DND-41 (cell line): ENCODE data around the gene SPNS1.

Source experiments
- ATAC-seq: fragments of 200-7000 bp; cut with Tn5 transposase; 3 replicates; pipeline ENCODE4 v1.9.1; 2021; ENCODE audit warnings: low read depth; ENCODE audit not compliant: insufficient read depth
- DNase-seq: peaks from one replicate; pipeline ENCODE4 v3.0.0-alpha.2; 2020
- H2AFZ ChIP-seq: 2 replicates; pipeline ENCODE4 v1.6.0; 2012; ENCODE audit warnings: low read depth, low read length
- H3K27ac ChIP-seq: 2 replicates; pipeline ENCODE4 v1.5.1; 2012; ENCODE audit warnings: low read length, inconsistent platforms
- H3K27me3 ChIP-seq: fragments of 200-600 bp; sonication (generic); 2 replicates; pipeline ENCODE4 v1.6.0; 2012; ENCODE audit warnings: low read length, mild to moderate bottlenecking, inconsistent platforms; ENCODE audit not compliant: insufficient read depth, poor library complexity
- H3K36me3 ChIP-seq: 2 replicates; pipeline ENCODE4 v1.5.1; 2012; ENCODE audit warnings: low read length, inconsistent platforms; ENCODE audit not compliant: insufficient read depth
- H3K4me1 ChIP-seq: 2 replicates; pipeline ENCODE4 v1.5.1; 2012; ENCODE audit warnings: mild to moderate bottlenecking, low read length; ENCODE audit not compliant: insufficient read depth
- H3K4me2 ChIP-seq: 2 replicates; pipeline ENCODE4 v1.6.0; 2012; ENCODE audit warnings: mild to moderate bottlenecking, moderate library complexity, low read length, inconsistent platforms; ENCODE audit not compliant: insufficient read depth
- H3K4me3 ChIP-seq, 2 experiments: fragments of 200-600 bp in 1 of 2; shearing (Covaris generic) in 1 of 2; 2 replicates each; pipeline ENCODE4 v1.5.1; 2012 to 2016; ENCODE audit warnings: inconsistent platforms in 2 of 2, low read length in 2 of 2, mild to moderate bottlenecking in 2 of 2, low read depth in 1 of 2, moderate library complexity in 1 of 2
- H3K79me2 ChIP-seq: 2 replicates; pipeline ENCODE4 v1.6.0; 2012; ENCODE audit warnings: low read length, inconsistent platforms; ENCODE audit not compliant: insufficient read depth
- H3K9ac ChIP-seq: 2 replicates; pipeline ENCODE4 v1.6.0; 2012; ENCODE audit warnings: low read depth, mild to moderate bottlenecking, inconsistent platforms, low read length, moderate library complexity
- H3K9me3 ChIP-seq: 2 replicates; pipeline ENCODE4 v1.5.1; 2012; ENCODE audit warnings: low read length, moderate library complexity, mild to moderate bottlenecking, inconsistent platforms; ENCODE audit not compliant: insufficient read depth, severe bottlenecking
- H4K20me1 ChIP-seq: 2 replicates; pipeline ENCODE4 v1.6.0; 2012; ENCODE audit warnings: low read length; ENCODE audit not compliant: insufficient read depth
- EZH2 ChIP-seq: IDR thresholded peaks from 3 replicates; pipeline ENCODE4 v1.6.1; 2012; ENCODE audit warnings: borderline replicate concordance, low read depth, mild to moderate bottlenecking, moderate library complexity, low read length, inconsistent platforms; ENCODE audit not compliant: severe bottlenecking
- TF ChIP-seq, protein P1 (sequence below): IDR thresholded peaks from 2 replicates; pipeline ENCODE4 v1.5.1; 2012; ENCODE audit warnings: borderline replicate concordance, low read length, moderate library complexity, mild to moderate bottlenecking; ENCODE audit not compliant: poor library complexity, severe bottlenecking; ENCODE audit errors: extremely low read depth

The SPNS1 gene

DNA sequence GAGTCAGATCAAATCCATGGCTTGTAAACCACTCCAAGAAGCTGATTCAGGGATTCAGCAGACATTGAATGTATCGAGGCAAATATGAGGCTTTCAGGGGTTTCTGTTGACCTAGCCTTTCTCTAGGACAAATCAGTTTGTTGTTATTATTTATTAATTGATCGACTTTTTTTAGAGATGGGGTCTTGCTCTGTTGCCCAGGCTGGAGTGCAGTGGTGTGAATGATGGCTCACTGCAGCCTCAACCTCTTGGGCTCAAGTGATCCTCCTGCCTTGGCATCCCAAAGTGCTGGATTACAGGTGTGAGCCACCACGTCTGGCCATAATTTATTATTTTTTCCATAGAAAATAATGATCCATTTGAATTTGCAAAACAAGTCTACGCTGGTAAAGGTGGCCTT is 37.3 kb downstream of the SPNS1 start:
- DNase-seq = no peak
- TF ChIP-seq, protein P1, sequence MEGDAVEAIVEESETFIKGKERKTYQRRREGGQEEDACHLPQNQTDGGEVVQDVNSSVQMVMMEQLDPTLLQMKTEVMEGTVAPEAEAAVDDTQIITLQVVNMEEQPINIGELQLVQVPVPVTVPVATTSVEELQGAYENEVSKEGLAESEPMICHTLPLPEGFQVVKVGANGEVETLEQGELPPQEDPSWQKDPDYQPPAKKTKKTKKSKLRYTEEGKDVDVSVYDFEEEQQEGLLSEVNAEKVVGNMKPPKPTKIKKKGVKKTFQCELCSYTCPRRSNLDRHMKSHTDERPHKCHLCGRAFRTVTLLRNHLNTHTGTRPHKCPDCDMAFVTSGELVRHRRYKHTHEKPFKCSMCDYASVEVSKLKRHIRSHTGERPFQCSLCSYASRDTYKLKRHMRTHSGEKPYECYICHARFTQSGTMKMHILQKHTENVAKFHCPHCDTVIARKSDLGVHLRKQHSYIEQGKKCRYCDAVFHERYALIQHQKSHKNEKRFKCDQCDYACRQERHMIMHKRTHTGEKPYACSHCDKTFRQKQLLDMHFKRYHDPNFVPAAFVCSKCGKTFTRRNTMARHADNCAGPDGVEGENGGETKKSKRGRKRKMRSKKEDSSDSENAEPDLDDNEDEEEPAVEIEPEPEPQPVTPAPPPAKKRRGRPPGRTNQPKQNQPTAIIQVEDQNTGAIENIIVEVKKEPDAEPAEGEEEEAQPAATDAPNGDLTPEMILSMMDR = no peak
- TF ChIP-seq EZH2 = no peak
- H4K20me1 ChIP-seq = no peaks in the 10 kb centered on the region
- no peak overlapping the region for H3K27ac ChIP-seq
- no peak overlapping the region for H3K4me3 ChIP-seq
- H3K4me1 ChIP-seq = peaks cover 23% of the 10 kb centered on the region
- H3K79me2 ChIP-seq = no peaks in the 10 kb centered on the region
- no peaks in the 10 kb centered on the region for H3K9me3 ChIP-seq
- H3K36me3 ChIP-seq = no peaks in the 10 kb centered on the region
- no peak overlapping the region for H3K4me2 ChIP-seq
- H3K27me3 ChIP-seq = no peaks in the 10 kb centered on the region
- H2AFZ ChIP-seq = no peak overlapping the region
- no peak for ATAC-seq
- H3K9ac ChIP-seq = no peak overlapping the region

DNA sequence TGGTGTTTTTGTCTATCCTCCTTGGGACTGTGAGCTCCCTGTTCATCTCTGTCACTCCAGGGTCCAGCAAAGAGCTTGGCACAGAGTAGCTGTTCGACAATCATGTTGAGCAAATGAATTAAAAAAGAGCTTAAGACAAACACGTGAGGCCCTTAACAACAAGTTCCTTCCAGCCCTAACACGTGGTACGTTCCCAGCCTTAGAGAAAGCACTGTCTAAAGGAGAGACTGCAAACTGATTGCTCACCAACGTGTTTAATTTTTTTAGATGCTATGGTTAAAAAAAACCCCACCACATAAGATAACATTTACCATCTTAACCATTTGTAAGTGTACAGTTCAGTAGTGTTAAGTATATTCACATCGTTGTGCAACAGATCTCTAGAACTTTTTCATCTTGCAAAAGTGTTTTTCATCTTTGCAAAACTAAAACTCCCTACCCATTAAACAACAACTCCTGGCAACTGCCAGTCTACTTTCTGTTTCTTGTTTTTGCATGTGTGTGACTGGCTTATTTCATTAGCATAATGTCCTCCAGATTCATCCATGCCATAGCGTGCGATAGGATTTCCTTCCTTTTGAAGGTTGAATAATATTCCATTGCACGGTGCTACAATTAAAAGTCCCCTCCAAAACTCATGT is 38.5 kb downstream of the SPNS1 start:
- H3K4me3 ChIP-seq = no peak overlapping the region

DNA sequence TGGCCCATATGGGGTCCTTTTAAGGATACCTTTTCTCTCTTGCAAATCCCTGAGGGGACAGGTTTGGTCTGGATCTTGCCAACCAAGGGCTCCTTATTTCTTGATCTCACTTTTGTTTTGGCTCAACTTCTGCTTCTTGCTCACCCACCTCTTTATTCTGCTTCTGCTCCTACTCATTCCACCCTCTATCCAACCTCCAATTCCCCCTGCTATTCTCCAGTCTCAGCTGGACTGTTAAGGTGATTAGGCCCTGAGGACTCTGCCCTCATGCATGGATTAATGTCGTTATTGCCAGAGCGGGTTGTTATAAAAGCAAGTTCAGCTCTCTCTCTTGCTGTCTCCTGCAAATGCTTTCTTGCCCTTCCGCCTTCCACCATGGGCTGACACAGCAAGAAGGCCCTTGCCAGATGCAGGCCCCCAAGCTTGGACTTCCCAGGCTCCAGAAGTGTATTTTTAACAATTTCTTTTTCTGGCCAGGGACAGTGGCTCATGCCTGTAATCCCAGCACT is 40.0 kb downstream of the SPNS1 start:
- Histone ChIP-seq H3K9me3 (no peaks in the 10 kb centered on the region), H3K4me3 (no peak overlapping the region), H2AFZ (no peak overlapping the region), H3K27ac (no peak overlapping the region), H3K79me2 (no peaks in the 10 kb centered on the region), H3K4me1 (peaks cover 4% of the 10 kb centered on the region), H3K9ac (no peak overlapping the region), H4K20me1 (no peaks in the 10 kb centered on the region), H3K36me3 (no peaks in the 10 kb centered on the region), H3K4me2 (no peak overlapping the region), H3K27me3 (no peaks in the 10 kb centered on the region)
- DNase-seq = no peak
- TF ChIP-seq EZH2 = no peak
- TF ChIP-seq, protein P1 = no peak
- ATAC-seq = no peak

More for the DNA sequence above, 38.5 kb downstream of the SPNS1 start:
- H3K4me1 ChIP-seq = peaks cover 20% of the 10 kb centered on the region
- TF ChIP-seq, protein P1 = no peak
- TF ChIP-seq EZH2 = no peak
- H4K20me1 ChIP-seq = no peaks in the 10 kb centered on the region
- H3K36me3 ChIP-seq = no peaks in the 10 kb centered on the region
- H3K27ac ChIP-seq = no peak overlapping the region
- no peak for DNase-seq
- no peaks in the 10 kb centered on the region for H3K9me3 ChIP-seq
- H3K4me2 ChIP-seq = no peak overlapping the region
- H3K79me2 ChIP-seq = no peaks in the 10 kb centered on the region
- no peaks in the 10 kb centered on the region for H3K27me3 ChIP-seq
- H3K9ac ChIP-seq = no peak overlapping the region
- H2AFZ ChIP-seq = no peak overlapping the region
- no peak for ATAC-seq

DNA sequence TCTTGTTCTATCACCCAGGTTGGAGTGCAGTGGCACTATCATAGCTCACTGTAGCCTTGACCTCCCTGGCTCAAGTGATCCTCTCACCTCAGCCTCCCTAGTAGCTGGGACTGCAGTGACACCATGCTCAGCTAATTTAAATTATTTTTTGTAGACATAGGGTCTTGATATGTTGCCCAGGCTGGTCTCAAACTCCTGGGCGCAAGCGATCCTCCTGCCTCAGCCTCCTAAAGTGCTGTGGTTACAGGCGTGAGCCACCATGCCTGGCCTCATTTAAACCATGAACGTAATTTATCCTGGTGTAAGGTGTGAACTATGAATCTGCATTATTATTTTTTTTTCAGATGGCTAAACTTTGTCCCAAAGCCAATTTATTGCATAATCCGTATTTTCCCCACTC is 47.6 kb downstream of the SPNS1 start:
- Histone ChIP-seq H3K4me2 (no peak overlapping the region), H3K27ac (no peak overlapping the region)
- no peak for DNase-seq

More for the DNA sequence above, 47.6 kb downstream of the SPNS1 start:
- Histone ChIP-seq H3K36me3 (no peaks in the 10 kb centered on the region), H3K9ac (no peak overlapping the region), H3K4me3 (no peak overlapping the region), H3K4me1 (peaks cover 28% of the 10 kb centered on the region), H3K27me3 (no peaks in the 10 kb centered on the region), H3K79me2 (no peaks in the 10 kb centered on the region), H4K20me1 (no peaks in the 10 kb centered on the region), H3K9me3 (no peaks in the 10 kb centered on the region), H2AFZ (no peak overlapping the region)
- TF ChIP-seq, protein P1 = no peak
- TF ChIP-seq EZH2 = no peak
- ATAC-seq = no peak
